ENCODE measurements around the gene SLC6A1.

DNA sequence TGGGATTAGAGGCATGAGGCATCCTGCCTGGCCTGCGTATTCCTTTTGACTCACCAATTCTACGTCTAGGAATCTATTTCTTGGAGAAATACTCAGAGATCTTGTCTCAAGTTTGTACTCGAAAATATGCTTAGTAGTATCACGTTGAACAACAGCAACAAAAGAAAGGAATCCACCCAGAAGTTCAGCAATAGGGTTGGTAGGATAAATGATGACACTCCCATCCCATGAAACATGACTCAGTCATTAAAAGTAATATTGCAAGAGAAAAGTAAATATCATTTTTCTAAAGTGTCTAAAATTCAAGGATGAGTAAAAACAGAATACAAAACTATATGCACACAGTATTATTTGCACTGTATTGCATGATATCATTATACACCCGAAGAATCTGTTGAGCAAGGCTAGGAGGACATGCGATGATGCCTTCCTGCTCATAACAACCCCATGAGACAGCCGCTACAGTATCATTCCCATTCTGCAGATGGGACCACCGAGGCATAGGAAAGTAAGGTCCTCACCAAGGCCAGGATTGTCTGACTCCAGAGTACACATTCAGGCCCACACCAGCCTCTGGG lies 61.5 kb downstream of the SLC6A1 start:
- no peak for TF ChIP-seq POLR2A (IDR thresholded peaks at IDR 0.05)
- TF ChIP-seq, protein P1, sequence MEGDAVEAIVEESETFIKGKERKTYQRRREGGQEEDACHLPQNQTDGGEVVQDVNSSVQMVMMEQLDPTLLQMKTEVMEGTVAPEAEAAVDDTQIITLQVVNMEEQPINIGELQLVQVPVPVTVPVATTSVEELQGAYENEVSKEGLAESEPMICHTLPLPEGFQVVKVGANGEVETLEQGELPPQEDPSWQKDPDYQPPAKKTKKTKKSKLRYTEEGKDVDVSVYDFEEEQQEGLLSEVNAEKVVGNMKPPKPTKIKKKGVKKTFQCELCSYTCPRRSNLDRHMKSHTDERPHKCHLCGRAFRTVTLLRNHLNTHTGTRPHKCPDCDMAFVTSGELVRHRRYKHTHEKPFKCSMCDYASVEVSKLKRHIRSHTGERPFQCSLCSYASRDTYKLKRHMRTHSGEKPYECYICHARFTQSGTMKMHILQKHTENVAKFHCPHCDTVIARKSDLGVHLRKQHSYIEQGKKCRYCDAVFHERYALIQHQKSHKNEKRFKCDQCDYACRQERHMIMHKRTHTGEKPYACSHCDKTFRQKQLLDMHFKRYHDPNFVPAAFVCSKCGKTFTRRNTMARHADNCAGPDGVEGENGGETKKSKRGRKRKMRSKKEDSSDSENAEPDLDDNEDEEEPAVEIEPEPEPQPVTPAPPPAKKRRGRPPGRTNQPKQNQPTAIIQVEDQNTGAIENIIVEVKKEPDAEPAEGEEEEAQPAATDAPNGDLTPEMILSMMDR (IDR thresholded peaks at IDR 0.05): no peak

Measured in stomach (tissue), 4 donors.